ENCODE measurements around the gene OPN1LW.
"Not testable (repeated sequence)": the region's sequence is repeated elsewhere in the genome, so short reads cannot be mapped to it uniquely, and the experiment has no call there.

DNA sequence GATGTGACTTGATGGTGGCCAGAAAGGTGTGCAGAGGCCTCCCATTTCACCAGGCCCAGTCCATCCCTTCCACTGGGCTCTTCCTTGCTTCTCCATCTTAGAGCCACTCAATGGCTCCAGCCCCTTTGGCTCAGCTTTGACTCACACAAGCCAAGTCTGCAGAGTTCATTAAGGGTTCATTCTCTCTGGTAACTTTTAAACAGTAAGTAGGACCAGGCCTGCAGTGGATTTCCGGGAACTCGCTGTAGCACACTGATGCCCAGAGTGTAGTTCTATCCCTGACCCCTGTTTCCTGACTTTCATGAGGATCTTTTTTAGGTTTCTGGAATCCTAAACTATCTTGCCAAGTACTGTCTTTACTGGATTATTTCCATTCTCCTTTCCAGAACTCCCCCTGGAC lies 50.3 kb downstream of the OPN1LW start:
- not testable (repeated sequence) for TF ChIP-seq CTCF (IDR thresholded peaks at IDR 0.05 in 8 of 11, conservative IDR thresholded peaks at IDR 0.05 in 3 of 11); POLR2AphosphoS5 (IDR thresholded peaks at IDR 0.05)
